ENCODE measurements around the gene ARHGAP26. TPM values are rescaled to one million over a fixed set of nuclear protein-coding genes. Genes with fewer than 3 reads are reported as not detected.
A peak's percentile ranks its signal among the peaks of the same experiment; 100 is the strongest.

The ARHGAP26 gene
- total and polyA plus RNA-seq, 4 donors, result 5.4 to 52.3 (median 30.4) TPM

DNA sequence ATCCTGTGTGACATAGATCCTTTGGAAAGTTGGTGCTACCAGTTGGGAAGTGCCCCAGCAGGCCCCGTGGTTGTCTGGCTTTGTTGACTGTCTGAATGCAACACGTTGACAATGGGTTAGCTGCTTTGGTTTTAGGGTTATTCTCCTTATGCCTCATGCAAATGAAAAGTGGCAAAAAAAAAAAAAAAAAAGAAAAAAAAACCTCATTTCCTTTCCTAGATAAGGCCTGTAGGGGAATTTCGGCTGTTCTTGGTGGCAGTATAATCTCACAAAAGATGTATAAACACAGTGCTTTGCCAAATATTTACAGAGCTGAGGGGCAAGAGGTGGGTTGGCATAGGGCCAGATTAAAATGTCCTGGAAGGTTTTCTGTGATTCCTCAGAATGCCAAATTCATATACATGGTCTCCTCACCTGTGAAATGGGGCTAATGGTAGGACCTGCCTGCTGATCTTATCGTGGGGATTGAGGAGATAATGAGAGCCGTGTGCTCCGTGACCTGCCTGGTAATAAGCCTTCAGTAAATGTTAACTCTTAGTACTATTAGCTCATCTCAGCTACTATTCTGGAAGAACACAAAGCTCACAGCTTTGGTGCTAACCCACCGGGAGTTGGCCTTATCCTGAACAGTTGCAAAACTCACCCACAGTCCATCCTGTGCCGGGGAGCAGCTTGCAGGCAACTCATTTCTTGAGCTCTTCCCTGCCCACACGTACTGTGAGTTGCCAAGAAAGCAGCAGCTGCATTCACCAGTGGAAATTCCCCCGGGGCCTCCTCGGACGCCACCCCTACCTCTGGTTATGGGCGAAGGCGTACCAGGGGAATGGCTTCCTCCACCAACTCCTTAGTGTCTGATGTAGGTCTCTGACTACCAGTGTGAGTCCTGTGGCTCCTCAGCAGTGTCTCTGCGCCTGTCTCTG lies 413.0 kb downstream of the ARHGAP26 start:
- 33 to 44% methylated on average over 15 of the region's 15 CpGs for WGBS, 2 donors
- peaks cover 0 to 3% (median 0%) of the 10 kb centered on the region in 4 donors for H3K36me3 ChIP-seq (ENCODE audit: control insufficient read depth in 4 of 4, insufficient read depth in 4 of 4, low read length in 4 of 4)
- ATAC-seq (ENCODE audit: insufficient read depth, low FRiP score), result no peak
- H3K9me3 ChIP-seq (ENCODE audit: control insufficient read depth in 4 of 4, insufficient read depth in 3 of 4, low read length in 3 of 4), result no peaks in the 10 kb centered on the region
- H3K9ac ChIP-seq (ENCODE audit: insufficient read depth in 1 of 2, low read length in 2 of 2), result no peak overlapping the region
- H3K4me1 ChIP-seq (ENCODE audit: control insufficient read depth in 5 of 5, insufficient read depth in 5 of 5, low read length in 5 of 5), result peaks cover 5 to 29% (median 17%) of the 10 kb centered on the region in 5 donors
- H3K27me3 ChIP-seq (ENCODE audit: control insufficient read depth in 3 of 3, insufficient read depth in 3 of 3, low read length in 2 of 3), result no peaks in the 10 kb centered on the region
- H3K27ac ChIP-seq (ENCODE audit: low read depth in 1 of 2, low read length in 1 of 2), result no peak overlapping the region
- peak; percentile 28 to 63 (median 50) for DNase-seq
- H3K4me3 ChIP-seq, result no peak overlapping the region
- TF ChIP-seq, protein P1, sequence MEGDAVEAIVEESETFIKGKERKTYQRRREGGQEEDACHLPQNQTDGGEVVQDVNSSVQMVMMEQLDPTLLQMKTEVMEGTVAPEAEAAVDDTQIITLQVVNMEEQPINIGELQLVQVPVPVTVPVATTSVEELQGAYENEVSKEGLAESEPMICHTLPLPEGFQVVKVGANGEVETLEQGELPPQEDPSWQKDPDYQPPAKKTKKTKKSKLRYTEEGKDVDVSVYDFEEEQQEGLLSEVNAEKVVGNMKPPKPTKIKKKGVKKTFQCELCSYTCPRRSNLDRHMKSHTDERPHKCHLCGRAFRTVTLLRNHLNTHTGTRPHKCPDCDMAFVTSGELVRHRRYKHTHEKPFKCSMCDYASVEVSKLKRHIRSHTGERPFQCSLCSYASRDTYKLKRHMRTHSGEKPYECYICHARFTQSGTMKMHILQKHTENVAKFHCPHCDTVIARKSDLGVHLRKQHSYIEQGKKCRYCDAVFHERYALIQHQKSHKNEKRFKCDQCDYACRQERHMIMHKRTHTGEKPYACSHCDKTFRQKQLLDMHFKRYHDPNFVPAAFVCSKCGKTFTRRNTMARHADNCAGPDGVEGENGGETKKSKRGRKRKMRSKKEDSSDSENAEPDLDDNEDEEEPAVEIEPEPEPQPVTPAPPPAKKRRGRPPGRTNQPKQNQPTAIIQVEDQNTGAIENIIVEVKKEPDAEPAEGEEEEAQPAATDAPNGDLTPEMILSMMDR (IDR thresholded peaks at IDR 0.05; ENCODE audit: control extremely low read depth, extremely low read depth), result no peak

DNA sequence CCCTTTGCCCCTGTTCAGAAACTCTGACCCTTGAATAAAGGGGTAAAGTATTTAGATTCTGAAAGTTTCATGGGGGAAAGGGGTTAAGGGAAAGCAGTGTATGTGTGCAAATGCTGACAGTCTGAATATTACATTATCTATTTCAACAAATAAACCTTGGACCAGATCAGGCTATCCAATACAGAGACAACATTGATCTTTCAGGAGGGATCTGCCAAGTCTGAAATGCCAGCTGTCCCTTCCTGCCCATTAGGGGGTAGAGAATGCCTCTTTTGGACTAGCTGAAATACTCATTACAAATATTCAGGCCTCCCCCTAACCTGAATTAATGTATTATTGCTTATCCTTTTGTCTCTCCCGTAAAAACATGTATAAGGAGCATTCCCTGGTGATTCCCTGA lies 413.8 kb downstream of the ARHGAP26 start:
- TF ChIP-seq, protein P1 (IDR thresholded peaks at IDR 0.05; ENCODE audit: control extremely low read depth, extremely low read depth), result no peak
- Histone ChIP-seq H3K36me3 (ENCODE audit: control insufficient read depth in 4 of 4, insufficient read depth in 4 of 4, low read length in 4 of 4) (peaks cover 0 to 3% (median 0%) of the 10 kb centered on the region in 4 donors), H3K4me1 (ENCODE audit: control insufficient read depth in 5 of 5, insufficient read depth in 5 of 5, low read length in 5 of 5) (peaks cover 5 to 29% (median 17%) of the 10 kb centered on the region in 5 donors), H3K4me3 (no peak overlapping the region), H3K9me3 (ENCODE audit: control insufficient read depth in 4 of 4, insufficient read depth in 3 of 4, low read length in 3 of 4) (no peaks in the 10 kb centered on the region), H3K9ac (ENCODE audit: insufficient read depth in 1 of 2, low read length in 2 of 2) (no peak overlapping the region), H3K27me3 (ENCODE audit: control insufficient read depth in 3 of 3, insufficient read depth in 3 of 3, low read length in 2 of 3) (no peaks in the 10 kb centered on the region), H3K27ac (ENCODE audit: low read depth in 1 of 2, low read length in 1 of 2) (no peak overlapping the region)
- ATAC-seq (ENCODE audit: insufficient read depth, low FRiP score), result no peak
- 57 to 98% methylated on average over 1 of the region's 1 CpG for WGBS, 2 donors
- DNase-seq, result no peak

DNA sequence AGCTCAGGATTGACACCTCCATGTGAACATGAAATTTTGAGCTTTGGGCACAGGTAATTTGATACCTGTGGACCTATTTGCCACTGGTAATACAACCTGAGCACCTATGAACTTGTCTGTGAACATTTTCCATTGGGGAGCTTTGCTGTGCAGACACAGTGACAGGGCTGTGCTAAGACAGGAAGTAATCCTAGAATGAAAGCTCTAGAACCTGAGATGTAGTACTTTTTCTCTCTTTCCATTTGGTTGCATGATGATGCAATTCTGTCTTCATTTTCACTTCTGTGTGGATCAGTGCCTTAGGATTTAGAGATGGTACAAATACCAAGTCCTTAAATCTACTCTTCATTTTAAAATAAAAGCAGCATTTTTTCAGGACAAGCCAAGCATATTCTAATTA lies 416.4 kb downstream of the ARHGAP26 start:
- peaks cover 5 to 25% (median 12%) of the 10 kb centered on the region in 5 donors for H3K4me1 ChIP-seq (ENCODE audit: control insufficient read depth in 5 of 5, insufficient read depth in 5 of 5, low read length in 5 of 5)
- H3K27me3 ChIP-seq (ENCODE audit: control insufficient read depth in 3 of 3, insufficient read depth in 3 of 3, low read length in 2 of 3), result no peaks in the 10 kb centered on the region
- peaks cover 0 to 2% (median 2%) of the 10 kb centered on the region in 4 donors for H3K9me3 ChIP-seq (ENCODE audit: control insufficient read depth in 4 of 4, insufficient read depth in 3 of 4, low read length in 3 of 4)
- no peaks in the 10 kb centered on the region for H3K36me3 ChIP-seq (ENCODE audit: control insufficient read depth in 4 of 4, insufficient read depth in 4 of 4, low read length in 4 of 4)
- H3K9ac ChIP-seq (ENCODE audit: insufficient read depth in 1 of 2, low read length in 2 of 2), result no peak overlapping the region
- no peak overlapping the region for H3K27ac ChIP-seq (ENCODE audit: low read depth in 1 of 2, low read length in 1 of 2)
- no peak for DNase-seq
- H3K4me3 ChIP-seq, result no peak overlapping the region
- no peak for ATAC-seq (ENCODE audit: insufficient read depth, low FRiP score)
- TF ChIP-seq, protein P1 (IDR thresholded peaks at IDR 0.05; ENCODE audit: control extremely low read depth, extremely low read depth), result no peak

Measured in lung (tissue), 12 donors.